ENCODE results near the gene OR2H1.

OR2H1 gene

GRCh38 chr6:29510202-29510601, 53.2 kb downstream of the OR2H1 start:
- no peaks in the 10 kb centered on the region for H4K20me1 ChIP-seq (ENCODE audit: control insufficient read depth, insufficient read depth, low read depth, low read length)
- 0 out of 2 replicates have a peak, but pooled peaks cover 2% of the 10 kb centered on the region for H3K27me3 ChIP-seq (ENCODE audit: control insufficient read depth, low read length)
- H3K9me2 ChIP-seq (replicated peaks; ENCODE audit: control insufficient read depth, low read length) = no peaks in the 10 kb centered on the region
- H3F3A ChIP-seq (ENCODE audit: control insufficient read depth, insufficient read depth) = no peaks in the 10 kb centered on the region
- H3K27ac ChIP-seq (ENCODE audit: low read depth, low read length) = no peak overlapping the region
- H3K79me2 ChIP-seq (ENCODE audit: control insufficient read depth, low read length) = no peaks in the 10 kb centered on the region
- no peak overlapping the region for H3K4me3 ChIP-seq (ENCODE audit: low read length)
- no peaks in the 10 kb centered on the region for H3K9me3 ChIP-seq (ENCODE audit: control insufficient read depth, insufficient read depth, low read length)
- H3K36me3 ChIP-seq (ENCODE audit: control insufficient read depth, low read length) = no peaks in the 10 kb centered on the region
- H3K4me2 ChIP-seq (ENCODE audit: low read length) = no peak overlapping the region
- no peaks in the 10 kb centered on the region for H3K4me1 ChIP-seq (ENCODE audit: control insufficient read depth, low read length)
- TF ChIP-seq CTCF (IDR thresholded peaks at IDR 0.05; ENCODE audit: low read depth, low read length, poor library complexity, severe bottlenecking) (no peak), EZH2phosphoT487 (IDR thresholded peaks at IDR 0.05; ENCODE audit: borderline replicate concordance, low read length) (no peak)

GRCh38 chr6:29510746-29511300, 53.9 kb downstream of the OR2H1 start:
- Histone ChIP-seq H3K4me1 (ENCODE audit: control insufficient read depth, low read length) (no peaks in the 10 kb centered on the region), H4K20me1 (ENCODE audit: control insufficient read depth, insufficient read depth, low read depth, low read length) (no peaks in the 10 kb centered on the region), H3K9me2 (replicated peaks; ENCODE audit: control insufficient read depth, low read length) (no peaks in the 10 kb centered on the region), H3F3A (ENCODE audit: control insufficient read depth, insufficient read depth) (no peaks in the 10 kb centered on the region), H3K4me2 (ENCODE audit: low read length) (no peak overlapping the region), H3K79me2 (ENCODE audit: control insufficient read depth, low read length) (no peaks in the 10 kb centered on the region), H3K27me3 (ENCODE audit: control insufficient read depth, low read length) (0 out of 2 replicates have a peak, but pooled peaks cover 2% of the 10 kb centered on the region), H3K4me3 (ENCODE audit: low read length) (no peak overlapping the region), H3K9me3 (ENCODE audit: control insufficient read depth, insufficient read depth, low read length) (no peaks in the 10 kb centered on the region), H3K36me3 (ENCODE audit: control insufficient read depth, low read length) (no peaks in the 10 kb centered on the region), H3K27ac (ENCODE audit: low read depth, low read length) (no peak overlapping the region)
- no peak for TF ChIP-seq EZH2phosphoT487 (IDR thresholded peaks at IDR 0.05; ENCODE audit: borderline replicate concordance, low read length)
- TF ChIP-seq CTCF (IDR thresholded peaks at IDR 0.05; ENCODE audit: low read depth, low read length, poor library complexity, severe bottlenecking) = no peak
